K562 (cell line): Measurements from ENCODE around the gene SLC22A23. TPM values are rescaled to one million over a fixed set of nuclear protein-coding genes. Genes with fewer than 3 reads are reported as not detected.

Source experiments
- ATAC-seq: fragments of 200-7000 bp; cut with Tn5 transposase; 3 replicates; pipeline ENCODE4 v1.9.1; 2020; ENCODE audit warnings: moderate library complexity
- BruUV-seq: library from RNA; stranded (reverse); fragments of 400-500 nt; replicated peaks from 2 replicates; lab custom pipeline; 2021; lab: Mats Ljungman, UMichigan
- CTCF ChIA-PET: fragments of 300-600 bp; formaldehyde crosslinking; extraction: SDS; loops from one replicate; lab custom pipeline; 2021; ENCODE audit warnings: low intra/inter-chr PET ratio; lab: Yijun Ruan, JAX
- POLR2A ChIA-PET: fragments of 300-600, 350-650 bp; sonication (Branson Sonifier 250); formaldehyde crosslinking; extraction: SDS; loops from one replicate; lab custom pipeline; 2021; ENCODE audit warnings: antibody characterized with exemption, inconsistent platforms; lab: Yijun Ruan, JAX
- DNase-seq, 4 experiments: peaks; one replicate each; pipeline versions ENCODE4 v3.0.0 to v3.0.0-alpha.2; 2011 to 2018; ENCODE audit warnings: low spot score in 3 of 4, mixed read lengths in 3 of 4; ENCODE audit errors: extremely low read depth in 1 of 4
- FAIRE-seq: peaks from 2 replicates; lab custom pipeline; 2011; peaks lifted over from hg19 to GRCh38; lab: Jason Lieb, UNC
- H2AFZ ChIP-seq: 2 replicates; pipeline ENCODE4 v1.6.0; 2011; ENCODE audit warnings: low read depth, low read length, control low read depth, inconsistent platforms
- H3K27ac ChIP-seq: fragments of 200-600 bp; 3 replicates; pipeline ENCODE4 v1.8.0; 2011; ENCODE audit warnings: low read depth, mild to moderate bottlenecking, control low read depth, inconsistent platforms, low read length, moderate library complexity, mixed read lengths; ENCODE audit errors: extremely low read depth
- H3K27me3 ChIP-seq, 2 experiments: fragments of 300-600 bp in 1 of 2; 2 replicates in 1 of 2; 3 replicates in 1 of 2; pipeline versions ENCODE4 v1.6.0 to v1.8.0; 2011; ENCODE audit warnings: inconsistent platforms in 2 of 2, low read length in 2 of 2, mild to moderate bottlenecking in 1 of 2, mixed read lengths in 1 of 2, moderate library complexity in 1 of 2; ENCODE audit not compliant: control insufficient read depth in 2 of 2, insufficient read depth in 2 of 2
- H3K36me3 ChIP-seq: fragments of 300-600 bp; 3 replicates; pipeline ENCODE4 v1.8.0; 2011; ENCODE audit warnings: mild to moderate bottlenecking, low read length, inconsistent platforms; ENCODE audit not compliant: control insufficient read depth, insufficient read depth
- H3K4me1 ChIP-seq, 2 experiments: fragments of 200-600 bp in 1 of 2; replicated peaks in 1 of 2; 2 replicates in 1 of 2; 3 replicates in 1 of 2; pipeline versions ENCODE4 v1.5.1 to v1.8.0; 2011; ENCODE audit warnings: inconsistent platforms in 2 of 2, low read length in 2 of 2, mild to moderate bottlenecking in 1 of 2, mixed read lengths in 1 of 2, moderate library complexity in 1 of 2; ENCODE audit not compliant: control insufficient read depth in 2 of 2, insufficient read depth in 2 of 2
- H3K4me2 ChIP-seq: 2 replicates; pipeline ENCODE4 v1.6.1; 2011; ENCODE audit warnings: low read length, control low read depth, inconsistent platforms, mixed read lengths; ENCODE audit not compliant: insufficient read depth
- H3K4me3 ChIP-seq: fragments of 200-600 bp; sonication (generic), shearing (Covaris generic); 2 replicates; pipeline ENCODE4 v1.5.1; 2016; ENCODE audit warnings: control low read depth, inconsistent platforms
- H3K79me2 ChIP-seq: fragments of 200-600 bp; 3 replicates; pipeline ENCODE4 v1.8.0; 2011; ENCODE audit warnings: low read length, inconsistent platforms; ENCODE audit not compliant: control insufficient read depth, insufficient read depth
- H3K9ac ChIP-seq, 2 experiments: 2 replicates each; pipeline versions ENCODE4 v1.6.0 to v1.6.1; 2011; ENCODE audit warnings: low read depth in 2 of 2, low read length in 2 of 2, control low read depth in 1 of 2, inconsistent platforms in 1 of 2, mild to moderate bottlenecking in 1 of 2, mixed read lengths in 1 of 2; ENCODE audit not compliant: insufficient read depth in 1 of 2
- H3K9me1 ChIP-seq: one replicate; pipeline ENCODE4 v1.6.0; 2011; ENCODE audit warnings: inconsistent platforms, mild to moderate bottlenecking, low read length, moderate library complexity; ENCODE audit not compliant: control insufficient read depth, insufficient read depth
- H3K9me3 ChIP-seq: replicated peaks from 2 replicates; pipeline ENCODE4 v1.5.1; 2011; ENCODE audit warnings: low read depth, low read length, inconsistent platforms; ENCODE audit not compliant: control insufficient read depth, insufficient read depth
- H4K20me1 ChIP-seq: replicated peaks from 2 replicates; pipeline ENCODE4 v1.6.1; 2011; ENCODE audit warnings: low read length, inconsistent platforms, mixed read lengths; ENCODE audit not compliant: control insufficient read depth, insufficient read depth
- JUND ChIP-seq, 2 experiments: IDR thresholded peaks; 2 replicates in 1 of 2; 3 replicates in 1 of 2; pipeline ENCODE4 v1.6.1; 2011; ENCODE audit warnings: borderline replicate concordance in 2 of 2, low read depth in 2 of 2, low read length in 2 of 2, improper control_type of control experiment in 1 of 2, missing biosample characterization in 1 of 2, missing genetic modification characterization in 1 of 2, missing genetic modification reagents in 1 of 2
- KDM1A ChIP-seq, 2 experiments: fragments of 450-650 bp; IDR thresholded peaks; 2 replicates each; pipeline ENCODE4 v1.6.1; 2016; ENCODE audit warnings: mild to moderate bottlenecking in 2 of 2
- KLF1 ChIP-seq: fragments of 450-650 bp; IDR thresholded peaks from 2 replicates; pipeline ENCODE4 v1.6.1; 2016; ENCODE audit warnings: missing genetic modification characterization, missing compliant biosample characterization
- KLF10 ChIP-seq: fragments of 250-450 bp; sonication (Bioruptor Pico); IDR thresholded peaks from 2 replicates; pipeline ENCODE4 v1.6.1; 2021; ENCODE audit warnings: matching md5 sums
- NFIC ChIP-seq: fragments of 450-650 bp; IDR thresholded peaks from 2 replicates; pipeline ENCODE4 v1.6.1; 2017; ENCODE audit warnings: mild to moderate bottlenecking, inconsistent platforms
- PCBP2 ChIP-seq: fragments of 200-400 bp; formaldehyde crosslinking; IDR thresholded peaks from 2 replicates; pipeline ENCODE4 v1.6.1; 2018; ENCODE audit warnings: low read length, low read depth, mild to moderate bottlenecking, moderate library complexity; ENCODE audit not compliant: poor library complexity, severe bottlenecking
- RAD21 ChIP-seq, 2 experiments: fragments of 250-450 bp in 1 of 2; fragments of 450-650 bp in 1 of 2; sonication (Bioruptor Pico) in 1 of 2; formaldehyde crosslinking in 1 of 2; IDR thresholded peaks in 1 of 2; conservative IDR thresholded peaks in 1 of 2; 2 replicates each; pipeline versions ENCODE4 v1.4.0 to v1.8.0; 2020 to 2022; ENCODE audit warnings: mild to moderate bottlenecking in 2 of 2, moderate library complexity in 1 of 2
- RBM15 ChIP-seq: fragments of 200-400 bp; formaldehyde crosslinking; IDR thresholded peaks from 2 replicates; pipeline ENCODE4 v1.6.1; 2018; ENCODE audit warnings: mild to moderate bottlenecking, low read length, moderate library complexity; ENCODE audit not compliant: insufficient read depth
- RREB1 ChIP-seq: fragments of 250-450 bp; sonication (Bioruptor Pico); IDR thresholded peaks from 2 replicates; pipeline ENCODE4 v1.4.0; 2020
- SIN3B ChIP-seq: fragments of 450-650 bp; IDR thresholded peaks from 2 replicates; pipeline ENCODE4 v1.6.1; 2017; ENCODE audit warnings: low read depth, mild to moderate bottlenecking, moderate library complexity
- TFAM ChIP-seq: fragments of 250-450 bp; sonication (Bioruptor Pico); conservative IDR thresholded peaks from 2 replicates; pipeline ENCODE4 v1.5.0; 2021; ENCODE audit warnings: mild to moderate bottlenecking, moderate library complexity
- TSC22D4 ChIP-seq: fragments of 450-650 bp; IDR thresholded peaks from 2 replicates; pipeline ENCODE4 v1.6.1; 2016; ENCODE audit warnings: missing genetic modification characterization, missing biosample characterization, control low read depth
- YY1 ChIP-seq, 3 experiments: IDR thresholded peaks; 2 replicates each; pipeline ENCODE4 v1.6.1; 2011; ENCODE audit warnings: low read length in 2 of 3, mild to moderate bottlenecking in 2 of 3, moderate library complexity in 2 of 3, borderline replicate concordance in 1 of 3, control low read depth in 1 of 3, low read depth in 1 of 3; ENCODE audit not compliant: insufficient read depth in 3 of 3, insufficient replicate concordance in 2 of 3, control insufficient read depth in 1 of 3, insufficient read length in 1 of 3; ENCODE audit errors: extremely low read depth in 1 of 3
- WGBS: fragments of 100-300 bp; shearing (Covaris generic); methylation state at CpG from one replicate; pipeline ENCODE4 v1.1.6; 2016; ENCODE audit warnings: low coverage, mixed read lengths; ENCODE audit not compliant: insufficient coverage; ENCODE audit errors: missing lambda C conversion rate; 5-methylcytosine and 5-hydroxymethylcytosine counted together
- in situ Hi-C: fragments of 300-500 bp; cut with MboI; formaldehyde crosslinking; loops from 4 replicates; pipeline ENCODE4 v1.15.0; 2018; ENCODE audit warnings: inconsistent platforms, mixed read lengths
- intact Hi-C: fragments of 100-400 bp; cut with micrococcal nuclease; formaldehyde crosslinking; loops from 2 replicates; pipeline ENCODE4 v1.14.2; 2022
- polyA plus RNA-seq, 8 experiments: library from polyadenylated mRNA; depleted of rRNA in 4 of 8; stranded (reverse) in 5 of 8; unstranded in 3 of 8; fragments of >200 nt; fragmentation: Nextera tagmentation in 2 of 8; fragmentation: Illumina TruSeq in 1 of 8; extraction: Ambion mirVana in 2 of 8; extraction: Trizol in 1 of 8; gene quantifications; 2 replicates each; pipeline versions ENCODE4 v1.2.1 to v1.2.3, GENCODE V29; 2011 to 2014; ENCODE audit warnings: inconsistent platforms in 1 of 8, missing spikeins in 1 of 8
- total RNA-seq, 7 experiments: library from RNA; depleted of rRNA in 6 of 7; stranded (reverse); fragments of >200 nt in 6 of 7; fragmentation: Illumina TruSeq in 2 of 7; extraction: Trizol in 2 of 7; gene quantifications; 2 replicates each; pipeline versions ENCODE4 v1.2.1 to v1.2.3, GENCODE V29; 2011 to 2021; ENCODE audit warnings: low replicate concordance in 1 of 7

Gene SLC22A23
- total and polyA plus RNA-seq, 9 of the 15 experiments (the other 6 are each of a cell fraction or from before 2014, with no cell fraction given) = 0.30 to 8.7 (median 2.5) TPM

GRCh38 chr6:3391902-3392458 is 64.9 kb downstream of the SLC22A23 start (continued):
- TF ChIP-seq RREB1 (CRISPR knock-in tag) = peak; percentile 64; the same call in 1 of the 2 replicates
- TF ChIP-seq RAD21 (CRISPR knock-in tag; conservative IDR thresholded peaks at IDR 0.05 in 1 of 2, IDR thresholded peaks at IDR 0.05 in 1 of 2) = peak in 1 of 2 experiments; percentile 10; a peak in 1 of 4 replicates

- Histone ChIP-seq H3K79me2 (no peaks in the 10 kb centered on the region), H3K27me3 (no peaks in the 10 kb centered on the region), H3K9ac (0 out of 4 replicates have a peak overlapping the region, but pooled peaks of 1 of the 2 experiments have one; percentile 3), H2AFZ (peak overlapping the region; percentile 73), H3K4me1 (peaks cover 48 to 52% of the 10 kb centered on the region in 2 experiments), H3K4me3 (no peak overlapping the region), H3K4me2 (peak overlapping the region; percentile 51), H4K20me1 (no peaks in the 10 kb centered on the region), H3K27ac (peak overlapping the region; percentile 53; the same call in 2 of the 3 replicates), H3K36me3 (no peaks in the 10 kb centered on the region; the same call in 2 of the 3 replicates), H3K9me1 (peaks cover 3% of the 10 kb centered on the region), H3K9me3 (no peaks in the 10 kb centered on the region)
- no TSS peak for BruUV-seq
- peak; percentile 40 for ATAC-seq
- WGBS = 1% methylated on average over 5 of the region's 5 CpGs
- ChIA-PET CTCF (no interaction called here), POLR2A (interaction anchor here (0.7 to 4.7 kb wide), 5 partner anchors 8 to 549 kb away, joined by 3 to 17 read pairs (median 7); no protein-coding TSS in a partner anchor)
- intact Hi-C loops (no loop called here), in situ Hi-C loops (no loop called here)
- peak; percentile 60 to 82 (median 80) for DNase-seq
- FAIRE-seq = no peak
- TF ChIP-seq PCBP2 (no peak), YY1 (IDR thresholded peaks at IDR 0.05; ENCODE audit: borderline replicate concordance in 1 of 3, control insufficient read depth in 1 of 3, extremely low read depth in 1 of 3, insufficient read depth in 3 of 3, insufficient read length in 1 of 3, insufficient replicate concordance in 2 of 3, low read depth in 1 of 3, low read length in 2 of 3) (peak in 1 of 3 experiments; percentile 66), TFAM (CRISPR knock-in tag) (no peak), JUND (IDR thresholded peaks at IDR 0.05; ENCODE audit: borderline replicate concordance, low read depth, low read length) (peak; percentile 38; the same call in 1 of the 2 replicates), JUND (tag; IDR thresholded peaks at IDR 0.05; ENCODE audit: borderline replicate concordance, low read depth, low read length) (peak; percentile 58; the same call in 2 of the 3 replicates), NFIC (peak; percentile 83), TSC22D4 (tag) (no peak), KDM1A (IDR thresholded peaks at IDR 0.05) (no peak), KLF10 (CRISPR knock-in tag) (no peak), SIN3B (no peak), RBM15 (no peak), KLF1 (no peak)
Measured at GRCh38 chr6:3390698-3391097, 66.2 kb downstream of the SLC22A23 start.
